Stimulated activated CD8-positive, alpha-beta memory T cell treated with anti-CD3 and anti-CD28 coated beads, Interleukin-15, amount 100 ng/mL, for 4 hours (primary cell): Measurements from ENCODE around the gene KIAA1671.
A peak's percentile ranks its signal among the peaks of the same experiment; 100 is the strongest.
"Not testable (repeated sequence)": the region's sequence is repeated elsewhere in the genome, so short reads cannot be mapped to it uniquely, and the experiment has no call there.

Source experiments
- DNase-seq, 2 donors: peaks; one replicate each; pipeline ENCODE4 v3.0.0-alpha.2; 2020; ENCODE audit warnings: low read depth in 2 of 2

The KIAA1671 gene

GRCh38 chr22:24951942-24952836 lies at the start of gene KIAA1671:
KIAA1671 (plus strand) TSS chr22:24952716; CDS start chr22:25028000, 75,284 bp downstream.
- DNase-seq = peak; percentile 64 to 72

- no peak for DNase-seq
Observed at GRCh38 chr22:24905909-24906308, 46.6 kb upstream of the KIAA1671 start.

- not testable (repeated sequence) for DNase-seq
Observed at GRCh38 chr22:24907101-24907500, 45.4 kb upstream of the KIAA1671 start.

GRCh38 chr22:24920029-24920428 lies 32.5 kb upstream of the KIAA1671 start:
- DNase-seq = no peak

GRCh38 chr22:24925586-24926427 lies 26.7 kb upstream of the KIAA1671 start:
- DNase-seq = no peak

GRCh38 chr22:24926428-24926725 lies 26.1 kb upstream of the KIAA1671 start:
- DNase-seq = no peak

- no peak for DNase-seq
Observed at GRCh38 chr22:24926849-24927579, 25.5 kb upstream of the KIAA1671 start.

GRCh38 chr22:24928322-24928721 lies 24.2 kb upstream of the KIAA1671 start:
- no peak for DNase-seq

GRCh38 chr22:24930678-24931077 lies 21.8 kb upstream of the KIAA1671 start:
- no peak for DNase-seq

- no peak for DNase-seq
Observed at GRCh38 chr22:24935771-24936483, 16.6 kb upstream of the KIAA1671 start.

GRCh38 chr22:24937114-24937513 lies 15.4 kb upstream of the KIAA1671 start:
- no peak for DNase-seq

GRCh38 chr22:24938741-24939341 lies 13.7 kb upstream of the KIAA1671 start:
- peak in 1 of 2 donors; percentile 3 for DNase-seq

- no peak for DNase-seq
Observed at GRCh38 chr22:24942301-24942700, 10.2 kb upstream of the KIAA1671 start.

GRCh38 chr22:24944217-24944937 lies 8.1 kb upstream of the KIAA1671 start:
- DNase-seq = no peak

- DNase-seq = no peak
Observed at GRCh38 chr22:24945430-24945829, 7.1 kb upstream of the KIAA1671 start.

GRCh38 chr22:24947383-24947782 lies 5.1 kb upstream of the KIAA1671 start:
- no peak for DNase-seq

- DNase-seq = no peak
Observed at GRCh38 chr22:24947881-24948280, 4.6 kb upstream of the KIAA1671 start.

- no peak for DNase-seq
Observed at GRCh38 chr22:24948356-24949202, 3.9 kb upstream of the KIAA1671 start.

GRCh38 chr22:24950272-24950902 lies 2.1 kb upstream of the KIAA1671 start:
- DNase-seq = no peak
